Measurements from ENCODE around the gene MORN1.

The MORN1 gene

DNA sequence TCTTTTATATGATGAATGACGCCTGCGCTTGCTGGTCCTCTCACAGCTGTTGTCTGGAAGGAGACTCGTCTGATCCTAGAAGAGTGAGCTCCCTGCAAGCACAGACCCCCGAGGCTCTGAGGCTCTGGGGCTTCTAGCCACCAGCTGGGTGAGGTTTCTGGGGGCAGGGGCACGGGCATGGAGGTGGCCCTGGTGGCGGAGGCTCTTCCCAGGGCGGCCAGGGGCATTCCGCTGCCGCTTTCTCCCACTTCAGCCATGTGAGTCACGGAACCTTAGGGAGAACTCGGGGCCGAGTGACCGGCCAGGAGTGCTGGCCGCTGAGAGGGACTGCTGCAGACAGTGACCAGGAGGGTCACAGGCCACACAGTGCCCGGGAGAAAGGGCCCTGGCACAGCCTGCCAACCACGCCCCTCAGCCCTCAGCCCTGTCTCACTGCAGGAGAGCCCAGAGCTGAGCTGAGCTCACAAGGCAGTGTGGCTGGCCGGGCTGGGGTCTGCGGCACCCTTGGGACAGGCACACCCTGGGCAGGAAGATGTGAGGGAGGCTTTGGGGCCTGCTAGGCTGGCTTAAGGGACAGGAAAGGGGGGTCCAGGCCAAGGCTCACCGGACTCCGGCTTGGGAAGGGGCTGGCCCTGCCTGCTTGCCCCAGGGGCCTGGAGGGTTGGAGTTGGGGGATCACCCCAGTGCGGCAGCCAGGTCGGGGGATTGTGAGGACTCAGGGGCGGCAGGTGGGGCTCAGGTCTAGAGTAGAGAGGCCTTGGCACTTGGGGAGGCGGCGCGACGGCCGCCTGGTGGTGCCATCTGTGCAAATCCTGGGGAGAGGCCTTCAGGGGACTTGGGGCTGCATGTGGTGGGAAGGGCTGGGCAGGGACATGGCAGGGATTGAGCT, 35.7 kb downstream of the MORN1 start:
- ATAC-seq (ENCODE audit: low read depth) (no peak), DNase-seq (ENCODE audit: low spot score in 2 of 2) (no peak)
- Mint-ChIP-seq H3K4me3 (no peak overlapping the region), H3K27ac (no peak overlapping the region), H3K36me3 (peaks cover 10% of the 10 kb centered on the region), H3K27me3 (peaks cover 2% of the 10 kb centered on the region), H3K4me1 (peaks cover 4% of the 10 kb centered on the region), H3K9me3 (no peaks in the 10 kb centered on the region)

DNA sequence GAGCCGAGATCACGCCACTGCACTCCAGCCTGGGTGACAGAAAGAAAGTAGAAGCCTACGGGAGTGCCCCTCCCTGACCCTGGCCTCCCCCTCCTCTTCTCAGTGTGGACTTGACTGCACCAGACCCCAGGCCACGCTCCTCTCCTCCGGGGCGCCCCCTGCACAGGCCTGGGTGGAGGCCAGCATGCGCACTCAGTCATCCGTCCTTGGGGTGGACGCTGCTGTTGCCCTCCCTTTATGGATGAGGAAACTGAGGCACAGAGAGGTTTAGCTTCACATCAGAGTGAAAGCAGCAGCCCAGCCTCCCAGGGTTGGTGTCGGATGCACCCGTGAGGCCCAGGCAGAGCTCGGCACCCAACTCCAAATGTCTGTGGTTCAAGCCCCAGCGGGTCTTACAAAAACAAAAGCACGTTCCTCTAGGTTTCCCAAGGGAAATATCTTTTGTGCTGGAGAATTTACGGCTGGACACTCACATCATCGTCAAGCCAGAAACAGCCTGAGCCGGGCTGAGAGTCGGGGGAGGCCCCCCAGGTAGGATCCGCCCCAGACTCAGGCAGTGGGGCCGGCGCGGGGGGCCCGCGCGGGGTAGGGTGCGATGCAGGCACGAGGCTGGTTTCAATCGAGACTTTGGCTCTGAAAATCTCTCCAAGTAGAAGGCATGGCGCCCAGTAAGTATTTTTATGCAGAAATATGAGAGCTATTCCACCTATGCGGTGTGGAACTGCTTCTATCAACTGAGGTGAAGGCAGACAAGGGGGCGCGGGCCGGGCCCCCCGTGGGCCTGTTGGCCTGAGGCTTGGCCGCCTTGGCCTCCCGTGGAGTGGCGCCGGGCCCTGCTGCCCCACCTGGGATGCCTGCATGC, 36.6 kb downstream of the MORN1 start:
- Mint-ChIP-seq H3K9me3 (no peaks in the 10 kb centered on the region), H3K4me3 (no peak overlapping the region), H3K36me3 (peaks cover 5% of the 10 kb centered on the region), H3K27ac (no peak overlapping the region), H3K4me1 (peaks cover 4% of the 10 kb centered on the region), H3K27me3 (peaks cover 2% of the 10 kb centered on the region)
- DNase-seq (ENCODE audit: low spot score in 2 of 2) (no peak), ATAC-seq (ENCODE audit: low read depth) (no peak)

DNA sequence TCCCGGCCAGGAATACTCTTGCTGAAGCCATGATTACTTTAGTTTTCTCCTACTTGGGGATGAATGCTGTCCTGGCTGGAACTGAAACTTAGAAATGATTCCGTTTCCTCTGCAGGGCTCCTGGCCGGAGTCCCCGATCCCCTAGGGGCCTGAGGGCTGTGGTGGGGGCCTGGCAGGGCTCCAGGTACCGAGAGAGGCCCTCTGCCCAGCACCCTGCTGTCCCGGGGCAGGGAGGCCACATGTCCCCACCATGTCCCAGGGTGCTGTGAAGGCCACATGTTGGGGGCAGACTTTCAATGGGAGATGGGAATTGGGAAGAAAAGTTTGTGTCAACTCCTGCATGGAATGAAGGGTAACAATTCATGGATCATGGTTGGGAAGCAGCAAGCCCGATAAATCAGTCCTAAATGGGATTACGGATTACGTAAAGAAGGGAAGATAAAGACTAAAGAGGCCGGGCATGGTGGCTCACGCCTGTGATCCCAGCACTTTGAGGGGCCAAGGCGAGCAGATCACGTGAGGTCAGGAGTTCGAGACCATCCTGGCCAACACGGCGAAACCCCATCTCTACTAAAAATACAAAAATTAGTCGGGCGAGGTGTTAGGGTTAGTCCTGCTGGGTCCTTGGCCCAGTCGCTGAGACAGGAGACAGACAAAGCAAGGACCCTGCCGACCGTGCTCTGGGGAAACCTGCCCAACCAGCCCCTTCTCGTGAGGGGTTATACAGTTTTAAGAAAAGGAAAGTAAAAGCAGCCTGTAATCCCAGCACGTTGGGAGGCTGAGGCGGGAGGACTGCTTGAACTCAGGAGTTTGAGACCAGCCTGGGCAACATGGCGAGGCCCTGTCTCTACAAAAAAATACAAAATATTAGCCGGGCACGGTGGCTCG, 37.6 kb downstream of the MORN1 start:
- peaks cover 2% of the 10 kb centered on the region for H3K27me3 Mint-ChIP-seq

DNA sequence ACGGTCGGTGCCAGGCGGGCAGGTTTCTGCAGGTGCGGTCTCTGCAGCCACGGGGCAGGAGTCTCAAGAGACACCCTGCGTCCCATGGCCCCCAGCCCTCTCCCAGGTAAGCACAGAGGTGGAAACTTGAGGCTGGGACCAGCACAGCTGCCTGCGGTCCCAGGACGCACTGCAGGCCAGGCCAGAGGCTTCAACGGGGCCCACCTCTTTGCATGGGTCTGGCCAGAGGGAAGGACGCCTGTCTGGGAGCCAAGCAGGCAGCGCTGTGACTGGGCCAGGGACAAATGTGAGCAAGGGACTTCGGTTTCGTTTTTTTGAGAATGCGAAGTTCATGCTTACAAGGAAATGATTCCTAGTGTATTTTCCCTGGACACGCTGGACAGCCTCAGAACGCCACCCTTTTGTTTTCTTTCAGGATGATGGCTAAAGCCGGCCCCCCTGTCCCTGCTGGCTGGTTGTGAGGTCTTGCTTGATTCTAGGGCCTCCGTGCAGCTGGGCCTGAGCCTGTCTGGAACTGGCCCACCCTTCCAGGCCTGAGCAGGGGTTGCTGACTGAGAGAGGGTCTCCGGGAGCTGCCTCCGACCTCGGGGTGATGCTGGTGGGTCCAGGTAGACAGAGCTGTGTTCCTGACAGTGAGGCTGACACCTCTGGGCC, 38.3 kb downstream of the MORN1 start:
- H3K27me3 Mint-ChIP-seq: peaks cover 2% of the 10 kb centered on the region
- H3K4me1 Mint-ChIP-seq: peaks cover 2% of the 10 kb centered on the region
- no peak overlapping the region for H3K27ac Mint-ChIP-seq
- H3K36me3 Mint-ChIP-seq: no peaks in the 10 kb centered on the region
- no peak overlapping the region for H3K4me3 Mint-ChIP-seq
- no peaks in the 10 kb centered on the region for H3K9me3 Mint-ChIP-seq
- no peak for DNase-seq (ENCODE audit: low spot score in 2 of 2)
- no peak for ATAC-seq (ENCODE audit: low read depth)

More for the DNA sequence above, 37.6 kb downstream of the MORN1 start:
- Mint-ChIP-seq H3K36me3 (no peaks in the 10 kb centered on the region), H3K4me1 (peaks cover 2% of the 10 kb centered on the region), H3K9me3 (no peaks in the 10 kb centered on the region), H3K4me3 (no peak overlapping the region), H3K27ac (no peak overlapping the region)
- ATAC-seq (ENCODE audit: low read depth) (no peak), DNase-seq (ENCODE audit: low spot score in 2 of 2) (no peak)

GRCh38 chr1:2352341-2352896, 38.9 kb downstream of the MORN1 start:
- no peak for DNase-seq (ENCODE audit: low spot score in 2 of 2)
- peaks cover 2% of the 10 kb centered on the region for H3K27me3 Mint-ChIP-seq
- H3K27ac Mint-ChIP-seq: no peak overlapping the region
- H3K4me1 Mint-ChIP-seq: peaks cover 2% of the 10 kb centered on the region
- H3K9me3 Mint-ChIP-seq: no peaks in the 10 kb centered on the region
- no peaks in the 10 kb centered on the region for H3K36me3 Mint-ChIP-seq
- no peak overlapping the region for H3K4me3 Mint-ChIP-seq
- ATAC-seq (ENCODE audit: low read depth): no peak

DNA sequence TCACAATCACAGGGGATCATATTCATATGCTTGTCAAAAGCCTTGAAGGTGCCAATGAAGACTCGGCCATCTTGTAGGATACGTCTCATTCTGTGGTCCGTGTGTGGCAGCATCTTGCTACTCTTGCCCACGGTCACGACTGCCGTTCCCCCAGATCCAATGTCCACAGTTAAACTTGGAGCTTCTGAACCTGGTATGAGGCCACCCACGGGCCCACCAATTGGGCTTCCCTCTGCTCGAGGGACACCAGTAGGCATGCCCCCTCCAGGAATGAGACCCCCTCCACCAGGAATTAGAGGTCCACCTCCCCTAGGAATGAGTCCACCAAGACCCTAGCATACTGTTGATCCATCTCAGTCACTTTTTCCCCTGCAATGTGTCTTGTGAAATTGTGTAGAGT, 39.6 kb downstream of the MORN1 start:
- no peak overlapping the region for H3K27ac Mint-ChIP-seq
- DNase-seq (ENCODE audit: low spot score in 2 of 2) (no peak), ATAC-seq (ENCODE audit: low read depth) (no peak)
- H3K4me3 Mint-ChIP-seq: no peak overlapping the region
- peaks cover 2% of the 10 kb centered on the region for H3K4me1 Mint-ChIP-seq
- no peaks in the 10 kb centered on the region for H3K9me3 Mint-ChIP-seq
- H3K36me3 Mint-ChIP-seq: no peaks in the 10 kb centered on the region
- H3K27me3 Mint-ChIP-seq: peaks cover 2% of the 10 kb centered on the region

DNA sequence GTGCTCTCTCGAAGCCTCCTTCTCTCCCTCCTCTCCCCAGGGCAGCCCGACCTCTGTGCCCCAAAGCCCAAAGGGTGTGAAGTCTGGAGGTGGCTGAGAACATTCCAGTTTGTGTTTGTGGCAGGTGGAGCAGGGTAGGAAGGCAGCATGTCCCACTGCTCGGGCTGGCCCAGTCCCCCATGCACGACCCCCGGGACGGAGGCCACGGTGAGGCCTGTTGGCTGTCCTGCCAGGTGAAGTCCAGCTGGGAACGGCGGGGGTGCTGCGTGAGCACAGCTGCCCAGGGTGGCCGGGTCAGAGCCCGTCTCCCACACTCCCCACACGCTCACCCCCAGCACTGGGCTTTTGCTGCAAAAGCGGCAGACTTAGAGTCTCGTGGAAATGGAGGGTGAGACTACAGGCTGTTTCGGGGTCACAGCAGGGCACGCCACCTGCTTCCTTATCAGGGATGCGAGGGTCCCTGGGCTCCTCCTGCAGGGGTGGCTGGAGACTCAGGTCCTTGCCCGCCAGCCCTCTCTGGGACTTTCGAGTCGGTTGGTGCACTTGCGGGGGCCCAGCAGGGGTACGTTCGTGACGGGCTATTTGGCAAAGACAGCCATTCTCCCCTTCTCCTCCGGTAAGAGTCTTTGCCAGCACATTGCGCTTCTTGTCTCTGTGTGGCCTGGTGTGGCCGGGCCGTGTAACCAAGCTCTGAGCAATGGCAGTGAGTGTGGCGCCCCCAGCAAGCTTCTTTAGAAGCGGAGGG, 40.3 kb downstream of the MORN1 start:
- DNase-seq (ENCODE audit: low spot score in 2 of 2) (no peak), ATAC-seq (ENCODE audit: low read depth) (no peak)
- H3K27ac Mint-ChIP-seq: no peak overlapping the region
- H3K9me3 Mint-ChIP-seq: no peaks in the 10 kb centered on the region
- peaks cover 2% of the 10 kb centered on the region for H3K4me1 Mint-ChIP-seq
- peaks cover 2% of the 10 kb centered on the region for H3K27me3 Mint-ChIP-seq
- no peaks in the 10 kb centered on the region for H3K36me3 Mint-ChIP-seq
- no peak overlapping the region for H3K4me3 Mint-ChIP-seq

GRCh38 chr1:2350501-2350900, 40.9 kb downstream of the MORN1 start:
- Mint-ChIP-seq H3K27ac (no peak overlapping the region), H3K27me3 (peaks cover 2% of the 10 kb centered on the region)

GRCh38 chr1:2349806-2350205, 41.5 kb downstream of the MORN1 start:
- Mint-ChIP-seq H3K36me3 (no peaks in the 10 kb centered on the region), H3K4me1 (peaks cover 2% of the 10 kb centered on the region), H3K9me3 (no peaks in the 10 kb centered on the region), H3K27me3 (peaks cover 2% of the 10 kb centered on the region), H3K27ac (no peak overlapping the region), H3K4me3 (no peak overlapping the region)
- DNase-seq (ENCODE audit: low spot score in 2 of 2): no peak
- no peak for ATAC-seq (ENCODE audit: low read depth)

More at GRCh38 chr1:2350501-2350900, 40.9 kb downstream of the MORN1 start:
- ATAC-seq (ENCODE audit: low read depth): no peak
- Mint-ChIP-seq H3K4me3 (no peak overlapping the region), H3K4me1 (peaks cover 2% of the 10 kb centered on the region), H3K9me3 (no peaks in the 10 kb centered on the region), H3K36me3 (no peaks in the 10 kb centered on the region)
- no peak for DNase-seq (ENCODE audit: low spot score in 2 of 2)

DNA sequence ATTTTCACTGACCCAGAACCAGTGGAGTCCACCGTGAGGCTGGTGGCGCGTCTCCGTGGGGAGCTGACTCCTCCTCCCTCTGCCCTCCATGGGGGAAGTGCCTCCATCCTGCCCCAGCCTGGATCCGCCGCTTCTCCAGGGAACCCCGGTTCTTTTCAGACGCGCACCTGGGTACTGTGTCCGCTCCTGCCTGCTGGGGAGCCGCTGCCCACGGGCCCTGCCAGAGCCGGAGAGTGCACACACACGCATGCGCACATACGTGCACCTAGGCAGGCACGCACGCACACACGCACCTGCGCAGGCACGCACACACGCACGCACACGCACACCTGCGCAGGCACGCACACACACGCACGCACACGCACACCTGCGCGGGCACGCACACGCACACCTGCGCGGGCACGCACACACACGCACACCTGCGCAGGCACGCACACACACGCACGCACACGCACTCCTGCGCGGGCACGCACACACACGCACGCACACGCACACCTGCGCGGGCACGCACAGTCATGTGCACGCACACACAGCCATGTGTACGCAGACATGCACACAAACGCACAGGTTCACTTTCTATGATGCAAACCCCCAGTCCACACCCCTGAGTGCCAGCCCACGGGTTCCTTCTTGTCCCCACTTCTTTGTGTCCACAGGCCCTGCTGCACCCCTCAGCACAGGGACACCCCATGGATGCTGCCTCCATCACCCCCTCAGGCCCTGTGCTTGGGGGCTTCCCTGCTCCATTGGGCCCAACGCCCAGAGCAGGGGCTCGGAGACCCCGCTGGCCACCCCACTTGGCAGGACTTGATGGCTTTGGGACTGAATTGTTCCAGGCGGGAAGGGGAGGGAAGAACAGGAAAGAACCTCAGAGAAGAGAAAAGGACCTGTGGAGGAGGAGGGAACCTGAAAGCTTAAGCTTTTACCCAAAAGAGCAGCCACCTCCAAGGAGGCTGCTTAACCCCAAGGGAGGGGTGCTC, 42.7 kb downstream of the MORN1 start:
- Mint-ChIP-seq H3K4me1 (peaks cover under 1% of the 10 kb centered on the region), H3K27ac (no peak overlapping the region), H3K4me3 (no peak overlapping the region), H3K9me3 (no peaks in the 10 kb centered on the region), H3K36me3 (no peaks in the 10 kb centered on the region), H3K27me3 (peaks cover under 1% of the 10 kb centered on the region)
- no peak for DNase-seq (ENCODE audit: low spot score in 2 of 2)
- no peak for ATAC-seq (ENCODE audit: low read depth)

DNA sequence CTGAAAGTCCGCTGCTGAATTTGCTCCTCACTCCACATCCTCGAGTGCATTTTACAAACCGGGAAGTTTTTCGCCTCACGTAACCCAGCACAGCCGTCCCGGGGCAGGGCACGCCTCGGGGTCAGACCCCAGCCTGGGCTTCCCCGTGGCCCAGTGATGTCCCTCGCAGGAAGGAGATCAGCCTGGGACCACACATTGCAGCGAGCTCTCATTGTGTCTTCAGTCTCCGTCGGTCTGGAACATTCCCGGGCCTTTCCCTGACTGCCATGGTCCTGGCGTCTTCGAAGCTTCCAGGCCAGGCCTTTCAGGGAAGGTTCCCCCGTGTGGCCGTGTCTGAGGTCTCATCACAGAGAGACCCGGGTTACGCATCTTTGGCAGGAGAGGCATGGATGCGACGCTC, 43.5 kb downstream of the MORN1 start:
- no peak overlapping the region for H3K4me3 Mint-ChIP-seq
- no peak for DNase-seq (ENCODE audit: low spot score in 2 of 2)
- H3K4me1 Mint-ChIP-seq: no peaks in the 10 kb centered on the region
- no peak overlapping the region for H3K27ac Mint-ChIP-seq
- ATAC-seq (ENCODE audit: low read depth): no peak
- no peaks in the 10 kb centered on the region for H3K36me3 Mint-ChIP-seq
- no peaks in the 10 kb centered on the region for H3K9me3 Mint-ChIP-seq
- no peaks in the 10 kb centered on the region for H3K27me3 Mint-ChIP-seq

GRCh38 chr1:2347409-2347785, 44.0 kb downstream of the MORN1 start:
- Mint-ChIP-seq H3K9me3 (no peaks in the 10 kb centered on the region), H3K27me3 (no peaks in the 10 kb centered on the region), H3K36me3 (no peaks in the 10 kb centered on the region), H3K4me1 (no peaks in the 10 kb centered on the region), H3K4me3 (no peak overlapping the region), H3K27ac (no peak overlapping the region)
- DNase-seq (ENCODE audit: low spot score in 2 of 2): no peak
- ATAC-seq (ENCODE audit: low read depth): no peak

Data from memory B cell (primary cell).